Nephron (organoid): ENCODE results near the gene BTBD6.
"Not testable (repeated sequence)": the region's sequence is repeated elsewhere in the genome, so short reads cannot be mapped to it uniquely, and the experiment has no call there.

Source experiments
- H3K27ac Mint-ChIP-seq, 3 experiments: 2 replicates each; pipeline ENCODE4 v1.8.0; 2020; ENCODE audit warnings: mixed read lengths in 3 of 3, mild to moderate bottlenecking in 2 of 3, moderate library complexity in 1 of 3
- H3K27me3 Mint-ChIP-seq: 2 replicates; pipeline ENCODE4 v1.8.0; 2021; ENCODE audit warnings: low read depth, mild to moderate bottlenecking, moderate library complexity, mixed read lengths
- H3K36me3 Mint-ChIP-seq: 2 replicates; pipeline ENCODE4 v1.8.0; 2020; ENCODE audit warnings: low read depth, mixed read lengths
- H3K4me1 Mint-ChIP-seq: 2 replicates; pipeline ENCODE4 v1.8.0; 2020; ENCODE audit warnings: mixed read lengths
- H3K4me3 Mint-ChIP-seq, 3 experiments: 2 replicates each; pipeline ENCODE4 v1.8.0; 2020; ENCODE audit warnings: mild to moderate bottlenecking in 3 of 3, mixed read lengths in 3 of 3, moderate library complexity in 2 of 3
- H3K9me3 Mint-ChIP-seq: 2 replicates; pipeline ENCODE4 v1.8.0; 2020; ENCODE audit warnings: mixed read lengths
- CTCF ChIP-seq, 3 experiments: fragments of 200-600 bp; sonication (generic); IDR thresholded peaks; one replicate each; pipeline ENCODE4 v1.5.0; 2021; ENCODE audit warnings: antibody characterized with exemption in 3 of 3; ENCODE audit not compliant: unreplicated experiment in 3 of 3

Gene BTBD6

GRCh38 chr14:105275267-105275946, 27.1 kb downstream of the BTBD6 start:
- TF ChIP-seq CTCF (IDR thresholded peaks at IDR 0.05; ENCODE audit: unreplicated experiment in 3 of 3): no peak
- Mint-ChIP-seq H3K27ac (peak overlapping the region; percentile 86 to 98 (median 91)), H3K4me1 (peaks cover 9% of the 10 kb centered on the region), H3K27me3 (no peaks in the 10 kb centered on the region), H3K36me3 (peaks cover 6% of the 10 kb centered on the region), H3K9me3 (no peaks in the 10 kb centered on the region), H3K4me3 (peak overlapping the region in 1 of 3 experiments; percentile 6)

- not testable (repeated sequence) for H3K4me3 Mint-ChIP-seq, H3K27me3 Mint-ChIP-seq, H3K36me3 Mint-ChIP-seq, H3K9me3 Mint-ChIP-seq
- peak overlapping the region in 1 of 3 experiments; percentile 31 for H3K27ac Mint-ChIP-seq
- H3K4me1 Mint-ChIP-seq: peaks cover 19% of the 10 kb centered on the region
Observed at GRCh38 chr14:105277448-105277847, 29.1 kb downstream of the BTBD6 start.

- no peaks in the 10 kb centered on the region for H3K27me3 Mint-ChIP-seq
- peaks cover 19% of the 10 kb centered on the region for H3K4me1 Mint-ChIP-seq
- H3K4me3 Mint-ChIP-seq: no peak overlapping the region
- peaks cover 4% of the 10 kb centered on the region for H3K36me3 Mint-ChIP-seq
- no peak for TF ChIP-seq CTCF (IDR thresholded peaks at IDR 0.05; ENCODE audit: unreplicated experiment in 3 of 3)
- H3K27ac Mint-ChIP-seq: peak overlapping the region in 1 of 3 experiments; percentile 37
- no peaks in the 10 kb centered on the region for H3K9me3 Mint-ChIP-seq
Observed at GRCh38 chr14:105279642-105280361, 31.5 kb downstream of the BTBD6 start.

GRCh38 chr14:105280525-105280924, 32.2 kb downstream of the BTBD6 start:
- no peak overlapping the region for H3K27ac Mint-ChIP-seq
- H3K4me1 Mint-ChIP-seq: peaks cover 13% of the 10 kb centered on the region
- no peaks in the 10 kb centered on the region for H3K27me3 Mint-ChIP-seq
- no peak overlapping the region for H3K4me3 Mint-ChIP-seq
- peaks cover 10% of the 10 kb centered on the region for H3K36me3 Mint-ChIP-seq
- TF ChIP-seq CTCF (IDR thresholded peaks at IDR 0.05; ENCODE audit: unreplicated experiment in 3 of 3): no peak
- H3K9me3 Mint-ChIP-seq: no peaks in the 10 kb centered on the region

GRCh38 chr14:105281371-105282097, 33.2 kb downstream of the BTBD6 start:
- no peaks in the 10 kb centered on the region for H3K9me3 Mint-ChIP-seq
- no peak overlapping the region for H3K4me3 Mint-ChIP-seq
- H3K4me1 Mint-ChIP-seq: peaks cover 10% of the 10 kb centered on the region
- TF ChIP-seq CTCF (IDR thresholded peaks at IDR 0.05; ENCODE audit: unreplicated experiment in 3 of 3): peak; percentile 70 to 76 (median 72)
- H3K27me3 Mint-ChIP-seq: no peaks in the 10 kb centered on the region
- peaks cover 10% of the 10 kb centered on the region for H3K36me3 Mint-ChIP-seq
- peak overlapping the region in 2 of 3 experiments; percentile 6 to 18 for H3K27ac Mint-ChIP-seq

GRCh38 chr14:105282098-105282725, 33.9 kb downstream of the BTBD6 start:
- no peaks in the 10 kb centered on the region for H3K27me3 Mint-ChIP-seq
- H3K4me3 Mint-ChIP-seq: no peak overlapping the region
- peaks cover 10% of the 10 kb centered on the region for H3K4me1 Mint-ChIP-seq
- peak overlapping the region in 2 of 3 experiments; percentile 6 to 18 for H3K27ac Mint-ChIP-seq
- no peaks in the 10 kb centered on the region for H3K9me3 Mint-ChIP-seq
- H3K36me3 Mint-ChIP-seq: peaks cover 10% of the 10 kb centered on the region
- no peak for TF ChIP-seq CTCF (IDR thresholded peaks at IDR 0.05; ENCODE audit: unreplicated experiment in 3 of 3)
